ENCODE measurements around the gene DNAJC5.

Gene DNAJC5

GRCh38 chr20:63893999-63894357 is 948 bp upstream of the DNAJC5 start:
- Histone ChIP-seq H3K27me3 (ENCODE audit: insufficient read depth, low read length, poor library complexity, severe bottlenecking) (no peaks in the 10 kb centered on the region), H3F3A (ENCODE audit: low read depth) (peaks cover 12% of the 10 kb centered on the region; the same call in 1 of the 2 replicates), H3K79me2 (ENCODE audit: insufficient read depth, low read length) (peaks cover 36% of the 10 kb centered on the region), H4K20me1 (ENCODE audit: insufficient read depth, low read length, poor library complexity, severe bottlenecking) (peaks cover 30% of the 10 kb centered on the region), H3K36me3 (ENCODE audit: insufficient read depth, low read length) (peaks cover 25% of the 10 kb centered on the region; the same call in 1 of the 2 replicates), H2AFZ (ENCODE audit: low read length) (no peak overlapping the region), H3K9ac (ENCODE audit: low read depth, low read length, poor library complexity, severe bottlenecking) (no peak overlapping the region), H3K4me2 (ENCODE audit: low read depth, low read length, poor library complexity, severe bottlenecking) (no peak overlapping the region), H3K9me2 (replicated peaks; ENCODE audit: low read depth, low read length) (no peaks in the 10 kb centered on the region), H3K4me3 (ENCODE audit: low read length, poor library complexity, severe bottlenecking) (no peak overlapping the region), H3K9me3 (ENCODE audit: insufficient read depth, low read depth, low read length) (no peaks in the 10 kb centered on the region), H3K4me1 (ENCODE audit: insufficient read depth, low read length, poor library complexity, severe bottlenecking) (peaks cover 27% of the 10 kb centered on the region)
- TF ChIP-seq EZH2phosphoT487 (IDR thresholded peaks at IDR 0.05; ENCODE audit: borderline replicate concordance) (no peak), CTCF (conservative IDR thresholded peaks at IDR 0.05; ENCODE audit: low read length) (no peak)

- no peaks in the 10 kb centered on the region for H3K9me3 ChIP-seq (ENCODE audit: insufficient read depth, low read depth, low read length)
- peaks cover 12% of the 10 kb centered on the region; the same call in 1 of the 2 replicates for H3F3A ChIP-seq (ENCODE audit: low read depth)
- H3K4me1 ChIP-seq (ENCODE audit: insufficient read depth, low read length, poor library complexity, severe bottlenecking): peaks cover 29% of the 10 kb centered on the region
- H2AFZ ChIP-seq (ENCODE audit: low read length): no peak overlapping the region
- H3K4me2 ChIP-seq (ENCODE audit: low read depth, low read length, poor library complexity, severe bottlenecking): peak overlapping the region; percentile 90
- peaks cover 50% of the 10 kb centered on the region for H3K79me2 ChIP-seq (ENCODE audit: insufficient read depth, low read length)
- H3K4me3 ChIP-seq (ENCODE audit: low read length, poor library complexity, severe bottlenecking): peak overlapping the region; percentile 85
- no peaks in the 10 kb centered on the region for H3K27me3 ChIP-seq (ENCODE audit: insufficient read depth, low read length, poor library complexity, severe bottlenecking)
- no peak for TF ChIP-seq EZH2phosphoT487 (IDR thresholded peaks at IDR 0.05; ENCODE audit: borderline replicate concordance)
- no peak for TF ChIP-seq CTCF (conservative IDR thresholded peaks at IDR 0.05; ENCODE audit: low read length)
- H4K20me1 ChIP-seq (ENCODE audit: insufficient read depth, low read length, poor library complexity, severe bottlenecking): peaks cover 39% of the 10 kb centered on the region
- H3K36me3 ChIP-seq (ENCODE audit: insufficient read depth, low read length): peaks cover 11% of the 10 kb centered on the region; the same call in 1 of the 2 replicates
- no peaks in the 10 kb centered on the region for H3K9me2 ChIP-seq (replicated peaks; ENCODE audit: low read depth, low read length)
- H3K9ac ChIP-seq (ENCODE audit: low read depth, low read length, poor library complexity, severe bottlenecking): peak overlapping the region; percentile 85
These were observed 451 bp downstream of the DNAJC5 start for GRCh38 chr20:63895202-63895951.

GRCh38 chr20:63895952-63896263 is 982 bp downstream of the DNAJC5 start:
- peak overlapping the region; percentile 90 for H3K4me2 ChIP-seq (ENCODE audit: low read depth, low read length, poor library complexity, severe bottlenecking)
- no peaks in the 10 kb centered on the region for H3K9me2 ChIP-seq (replicated peaks; ENCODE audit: low read depth, low read length)
- peak overlapping the region; percentile 85 for H3K9ac ChIP-seq (ENCODE audit: low read depth, low read length, poor library complexity, severe bottlenecking)
- H3K4me1 ChIP-seq (ENCODE audit: insufficient read depth, low read length, poor library complexity, severe bottlenecking): peaks cover 27% of the 10 kb centered on the region
- H3K4me3 ChIP-seq (ENCODE audit: low read length, poor library complexity, severe bottlenecking): peak overlapping the region; percentile 85
- no peak overlapping the region for H2AFZ ChIP-seq (ENCODE audit: low read length)
- H3K79me2 ChIP-seq (ENCODE audit: insufficient read depth, low read length): peaks cover 56% of the 10 kb centered on the region
- no peak for TF ChIP-seq CTCF (conservative IDR thresholded peaks at IDR 0.05; ENCODE audit: low read length)
- TF ChIP-seq EZH2phosphoT487 (IDR thresholded peaks at IDR 0.05; ENCODE audit: borderline replicate concordance): no peak
- H3K27me3 ChIP-seq (ENCODE audit: insufficient read depth, low read length, poor library complexity, severe bottlenecking): no peaks in the 10 kb centered on the region
- H3K36me3 ChIP-seq (ENCODE audit: insufficient read depth, low read length): peaks cover 7% of the 10 kb centered on the region; the same call in 1 of the 2 replicates
- H3F3A ChIP-seq (ENCODE audit: low read depth): peaks cover 12% of the 10 kb centered on the region; the same call in 1 of the 2 replicates
- H4K20me1 ChIP-seq (ENCODE audit: insufficient read depth, low read length, poor library complexity, severe bottlenecking): peaks cover 45% of the 10 kb centered on the region
- H3K9me3 ChIP-seq (ENCODE audit: insufficient read depth, low read depth, low read length): no peaks in the 10 kb centered on the region
